Smooth muscle cell (in vitro differentiated cells): ENCODE measurements around the gene PAF1. TPM values are rescaled to one million over a fixed set of nuclear protein-coding genes. Genes with fewer than 3 reads are reported as not detected.

ENCODE experiments used
- DNase-seq: peaks from one replicate; lab custom pipeline; 2025; ENCODE audit not compliant: unreplicated experiment; lab: John Stamatoyannopoulos, UW
- H2AFZ ChIP-seq: fragments of 200-600 bp; sonication (generic); 2 replicates; pipeline ENCODE4 v1.6.0; 2016; ENCODE audit warnings: antibody characterized with exemption, low read depth, mild to moderate bottlenecking
- H3F3A ChIP-seq: fragments of 200-600 bp; sonication (generic); 2 replicates; pipeline ENCODE4 v1.6.0; 2017; ENCODE audit warnings: antibody characterized with exemption, low read depth
- H3K27ac ChIP-seq: fragments of 200-600 bp; sonication (generic); 2 replicates; pipeline ENCODE4 v1.5.1; 2016; ENCODE audit warnings: low read depth, mild to moderate bottlenecking
- H3K27me3 ChIP-seq: fragments of 200-600 bp; sonication (generic); 2 replicates; pipeline ENCODE4 v1.6.1; 2016; ENCODE audit warnings: low read depth, mild to moderate bottlenecking
- H3K36me3 ChIP-seq: fragments of 200-600 bp; sonication (generic); 2 replicates; pipeline ENCODE4 v1.5.1; 2016; ENCODE audit warnings: low read depth
- H3K4me1 ChIP-seq: fragments of 200-600 bp; sonication (generic); 2 replicates; pipeline ENCODE4 v1.5.1; 2016; ENCODE audit warnings: low read depth
- H3K4me2 ChIP-seq: fragments of 200-600 bp; sonication (generic); 2 replicates; pipeline ENCODE4 v1.6.0; 2016; ENCODE audit warnings: mild to moderate bottlenecking
- H3K4me3 ChIP-seq: fragments of 200-600 bp; sonication (generic); 2 replicates; pipeline ENCODE4 v1.5.1; 2016; ENCODE audit warnings: mild to moderate bottlenecking
- H3K79me2 ChIP-seq: fragments of 200-600 bp; sonication (generic); 2 replicates; pipeline ENCODE4 v1.6.0; 2016; ENCODE audit warnings: low read depth, mild to moderate bottlenecking
- H3K9ac ChIP-seq: fragments of 200-600 bp; sonication (generic); 2 replicates; pipeline ENCODE4 v1.6.0; 2016; ENCODE audit warnings: low read depth
- H3K9me3 ChIP-seq: fragments of 200-600 bp; sonication (generic); replicated peaks from 2 replicates; pipeline ENCODE4 v1.5.1; 2016; ENCODE audit warnings: low read depth
- H4K20me1 ChIP-seq: fragments of 200-600 bp; sonication (generic); 2 replicates; pipeline ENCODE4 v1.6.0; 2016; ENCODE audit warnings: low read depth
- CTCF ChIP-seq: fragments of 200-600 bp; sonication (generic); IDR thresholded peaks from 2 replicates; pipeline ENCODE4 v1.5.1; 2017; ENCODE audit warnings: borderline replicate concordance, mild to moderate bottlenecking, antibody characterized with exemption; ENCODE audit not compliant: insufficient read depth, poor library complexity, severe bottlenecking
- WGBS: methylation state at CpG from one replicate; pipeline ENCODE4 v1.1.7; 2016; ENCODE audit warnings: low lambda C conversion rate; 5-methylcytosine and 5-hydroxymethylcytosine counted together
- polyA plus RNA-seq: library from polyadenylated mRNA; unstranded; fragments of >200 nt; fragmentation: Nextera tagmentation; extraction: Ambion mirVana; gene quantifications from 2 replicates; pipeline ENCODE4 v1.2.1, GENCODE V29; 2016
- total RNA-seq: library from RNA; depleted of rRNA; stranded (reverse); fragments of >200 nt; gene quantifications from 2 replicates; pipeline ENCODE4 v1.2.3, GENCODE V29; 2014

PAF1 gene
- total and polyA plus RNA-seq, 2 experiments from 2014 or later, result 27.8 to 42.7 TPM

- Histone ChIP-seq H3K9ac (no peak overlapping the region), H4K20me1 (peaks cover 26% of the 10 kb centered on the region), H3K4me1 (peaks cover 7% of the 10 kb centered on the region), H3K9me3 (no peaks in the 10 kb centered on the region), H3K27ac (no peak overlapping the region), H3K79me2 (peaks cover 52% of the 10 kb centered on the region), H3K36me3 (no peaks in the 10 kb centered on the region), H3F3A (peaks cover under 1% of the 10 kb centered on the region), H3K4me3 (no peak overlapping the region), H3K27me3 (no peaks in the 10 kb centered on the region), H2AFZ (no peak overlapping the region), H3K4me2 (no peak overlapping the region)
- DNase-seq, result no peak
- WGBS, result 96% methylated on average over 30 of the region's 30 CpGs
- no peak for TF ChIP-seq CTCF
Observed at GRCh38 chr19:39417463-39418181, 26.7 kb upstream of the PAF1 start.

GRCh38 chr19:39416152-39417120 is 25.5 kb upstream of the PAF1 start:
- Histone ChIP-seq H3K27me3 (no peaks in the 10 kb centered on the region), H3K9me3 (no peaks in the 10 kb centered on the region), H3K36me3 (no peaks in the 10 kb centered on the region), H3K4me2 (no peak overlapping the region), H3F3A (no peaks in the 10 kb centered on the region), H3K9ac (no peak overlapping the region), H3K4me3 (no peak overlapping the region), H4K20me1 (peaks cover 26% of the 10 kb centered on the region), H3K79me2 (peaks cover 52% of the 10 kb centered on the region), H2AFZ (no peak overlapping the region), H3K4me1 (peaks cover 7% of the 10 kb centered on the region), H3K27ac (no peak overlapping the region)
- TF ChIP-seq CTCF, result no peak
- 91% methylated on average over 14 of the region's 27 CpGs for WGBS
- no peak for DNase-seq

- Histone ChIP-seq H3K27ac (no peak overlapping the region), H3K4me2 (peak overlapping the region; percentile 83), H2AFZ (no peak overlapping the region), H3K4me1 (peaks cover 13% of the 10 kb centered on the region), H4K20me1 (peaks cover 26% of the 10 kb centered on the region), H3K27me3 (no peaks in the 10 kb centered on the region), H3K36me3 (no peaks in the 10 kb centered on the region), H3F3A (peaks cover 6% of the 10 kb centered on the region), H3K79me2 (peaks cover 52% of the 10 kb centered on the region), H3K4me3 (peak overlapping the region; percentile 80), H3K9me3 (no peaks in the 10 kb centered on the region), H3K9ac (no peak overlapping the region)
- TF ChIP-seq CTCF, result no peak
- whole genome bisulfite sequencing, result 83% methylated on average over 35 of the region's 35 CpGs
- DNase-seq, result no peak
Observed at GRCh38 chr19:39415111-39416046, 24.5 kb upstream of the PAF1 start.
